ENCODE data around the gene TMA7.
A peak's percentile ranks its signal among the peaks of the same experiment; 100 is the strongest.

TMA7 gene

DNA sequence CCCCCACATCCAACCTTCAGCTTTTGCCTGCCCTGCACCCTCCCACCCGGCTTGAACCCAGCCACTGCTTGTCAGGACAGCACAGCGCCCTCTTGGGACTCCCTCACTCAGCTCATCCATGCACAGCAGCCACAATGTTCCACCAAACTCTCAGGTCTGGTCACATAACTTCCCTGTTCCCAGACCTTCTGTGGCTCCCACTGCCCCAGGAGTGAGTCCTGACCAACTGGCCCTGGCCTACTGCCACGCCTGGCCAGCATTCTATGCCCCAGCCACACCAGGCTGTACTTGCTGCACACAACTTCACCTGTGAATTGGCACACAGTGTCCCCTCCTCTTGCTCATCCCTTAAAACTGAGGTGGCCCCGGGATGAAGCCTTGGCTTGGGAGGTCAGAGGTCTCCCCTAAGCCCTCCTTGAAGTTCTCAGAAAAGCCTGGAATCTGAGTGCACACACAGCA lies 31.2 kb upstream of the TMA7 start:
- Histone ChIP-seq H3K9me3 (ENCODE audit: control insufficient read depth, insufficient read depth, low read depth, low read length) (no peaks in the 10 kb centered on the region), H3K36me3 (ENCODE audit: control insufficient read depth in 2 of 2, insufficient read depth in 1 of 2, low read length in 2 of 2) (peaks cover 0 to 78% of the 10 kb centered on the region in 2 experiments; a peak in 1 of 3 replicates), H3K27ac (ENCODE audit: extremely low read depth, low read depth, low read length) (no peak overlapping the region), H3K4me1 (ENCODE audit: control insufficient read depth, insufficient read depth, low read length) (no peaks in the 10 kb centered on the region), H3K4me3 (ENCODE audit: low read depth, low read length) (no peak overlapping the region)
- TF ChIP-seq MYNN (tag by site-specific recombination; IDR thresholded peaks at IDR 0.05; ENCODE audit: borderline replicate concordance) = no peak
- TF ChIP-seq, protein P1, sequence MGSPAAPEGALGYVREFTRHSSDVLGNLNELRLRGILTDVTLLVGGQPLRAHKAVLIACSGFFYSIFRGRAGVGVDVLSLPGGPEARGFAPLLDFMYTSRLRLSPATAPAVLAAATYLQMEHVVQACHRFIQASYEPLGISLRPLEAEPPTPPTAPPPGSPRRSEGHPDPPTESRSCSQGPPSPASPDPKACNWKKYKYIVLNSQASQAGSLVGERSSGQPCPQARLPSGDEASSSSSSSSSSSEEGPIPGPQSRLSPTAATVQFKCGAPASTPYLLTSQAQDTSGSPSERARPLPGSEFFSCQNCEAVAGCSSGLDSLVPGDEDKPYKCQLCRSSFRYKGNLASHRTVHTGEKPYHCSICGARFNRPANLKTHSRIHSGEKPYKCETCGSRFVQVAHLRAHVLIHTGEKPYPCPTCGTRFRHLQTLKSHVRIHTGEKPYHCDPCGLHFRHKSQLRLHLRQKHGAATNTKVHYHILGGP (tag by site-specific recombination; IDR thresholded peaks at IDR 0.05) = no peak
- TF ChIP-seq, protein P2, sequence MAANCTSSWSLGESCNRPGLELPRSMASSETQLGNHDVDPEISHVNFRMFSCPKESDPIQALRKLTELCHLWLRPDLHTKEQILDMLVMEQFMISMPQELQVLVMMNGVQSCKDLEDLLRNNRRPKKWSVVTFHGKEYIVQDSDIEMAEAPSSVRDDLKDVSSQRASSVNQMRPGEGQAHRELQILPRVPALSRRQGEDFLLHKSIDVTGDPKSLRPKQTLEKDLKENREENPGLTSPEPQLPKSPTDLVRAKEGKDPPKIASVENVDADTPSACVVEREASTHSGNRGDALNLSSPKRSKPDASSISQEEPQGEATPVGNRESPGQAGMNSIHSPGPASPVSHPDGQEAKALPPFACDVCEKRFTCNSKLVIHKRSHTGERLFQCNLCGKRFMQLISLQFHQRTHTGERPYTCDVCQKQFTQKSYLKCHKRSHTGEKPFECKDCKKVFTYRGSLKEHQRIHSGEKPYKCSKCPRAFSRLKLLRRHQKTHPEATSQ (tag by site-specific recombination; IDR thresholded peaks at IDR 0.05) = no peak
- no peak for TF ChIP-seq ZNF239 (tag by site-specific recombination; IDR thresholded peaks at IDR 0.05)
- TF ChIP-seq ZSCAN30 (tag by site-specific recombination; IDR thresholded peaks at IDR 0.05) = no peak
- no peak for TF ChIP-seq ZNF48 (tag by site-specific recombination; IDR thresholded peaks at IDR 0.05)
- TF ChIP-seq, protein P3, sequence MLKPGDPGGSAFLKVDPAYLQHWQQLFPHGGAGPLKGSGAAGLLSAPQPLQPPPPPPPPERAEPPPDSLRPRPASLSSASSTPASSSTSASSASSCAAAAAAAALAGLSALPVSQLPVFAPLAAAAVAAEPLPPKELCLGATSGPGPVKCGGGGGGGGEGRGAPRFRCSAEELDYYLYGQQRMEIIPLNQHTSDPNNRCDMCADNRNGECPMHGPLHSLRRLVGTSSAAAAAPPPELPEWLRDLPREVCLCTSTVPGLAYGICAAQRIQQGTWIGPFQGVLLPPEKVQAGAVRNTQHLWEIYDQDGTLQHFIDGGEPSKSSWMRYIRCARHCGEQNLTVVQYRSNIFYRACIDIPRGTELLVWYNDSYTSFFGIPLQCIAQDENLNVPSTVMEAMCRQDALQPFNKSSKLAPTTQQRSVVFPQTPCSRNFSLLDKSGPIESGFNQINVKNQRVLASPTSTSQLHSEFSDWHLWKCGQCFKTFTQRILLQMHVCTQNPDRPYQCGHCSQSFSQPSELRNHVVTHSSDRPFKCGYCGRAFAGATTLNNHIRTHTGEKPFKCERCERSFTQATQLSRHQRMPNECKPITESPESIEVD (tag by site-specific recombination; IDR thresholded peaks at IDR 0.05) = no peak
- no peak for TF ChIP-seq REPIN1 (tag by site-specific recombination; IDR thresholded peaks at IDR 0.05; ENCODE audit: low read depth)
- TF ChIP-seq ZNF654 (tag by site-specific recombination; IDR thresholded peaks at IDR 0.05; ENCODE audit: low read depth) = no peak
- no peak for TF ChIP-seq ZNF747 (tag by site-specific recombination; IDR thresholded peaks at IDR 0.05)
- ChIA-PET CTCF (interaction anchor here (0.7 to 5.1 kb wide), 4 partner anchors 10 to 99 kb away, joined by 3 to 28 read pairs (median 4); no protein-coding TSS in a partner anchor), POLR2A (no interaction called here)

DNA sequence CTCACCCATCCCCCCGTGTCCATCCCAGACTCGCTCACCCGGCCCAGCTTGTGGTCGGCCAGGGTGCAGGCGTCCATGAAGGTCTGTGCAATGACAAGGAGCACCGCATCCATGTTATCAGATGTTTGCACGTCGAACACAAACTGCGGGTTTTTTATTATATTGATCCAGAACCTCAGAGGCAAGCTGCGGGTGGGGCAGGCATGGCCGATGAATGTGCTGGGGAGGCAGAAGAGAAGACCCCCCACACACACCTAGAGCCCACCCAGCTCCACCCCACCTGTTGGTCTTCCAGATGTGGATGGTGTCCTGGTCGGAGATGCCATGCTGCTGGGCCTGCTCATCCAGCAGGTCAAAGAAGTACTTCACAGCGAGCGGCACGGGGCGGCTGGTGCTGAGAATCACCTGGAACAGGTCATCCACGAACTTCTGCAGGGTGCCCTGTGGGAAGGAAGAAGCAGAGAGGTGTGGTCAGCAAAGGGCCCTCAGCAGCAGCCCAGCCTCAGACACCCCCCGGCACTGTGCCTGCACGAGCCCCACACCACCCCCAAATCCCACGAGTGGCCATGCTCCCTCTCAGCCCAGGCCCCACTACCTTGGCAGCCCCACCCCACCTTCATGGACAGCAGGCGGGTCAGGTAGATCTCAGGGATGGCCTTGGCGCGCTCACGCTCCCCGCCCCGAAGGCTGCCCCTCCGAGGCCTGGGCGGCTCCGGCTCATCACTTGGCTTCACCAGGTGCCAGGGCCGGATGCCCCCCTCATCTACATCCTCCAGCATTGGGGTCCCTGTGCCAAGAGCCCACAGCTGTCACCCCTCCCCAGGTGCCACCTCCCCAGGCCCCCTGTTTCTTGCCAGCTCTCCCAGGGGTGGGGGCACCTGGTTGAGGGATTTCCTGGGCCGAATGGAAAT lies 30.5 kb upstream of the TMA7 start:
- Histone ChIP-seq H3K9me3 (ENCODE audit: control insufficient read depth, insufficient read depth, low read depth, low read length) (no peaks in the 10 kb centered on the region), H3K36me3 (ENCODE audit: control insufficient read depth in 2 of 2, insufficient read depth in 1 of 2, low read length in 2 of 2) (peaks cover 0 to 78% of the 10 kb centered on the region in 2 experiments; a peak in 1 of 3 replicates), H3K4me1 (ENCODE audit: control insufficient read depth, insufficient read depth, low read length) (no peaks in the 10 kb centered on the region), H3K4me3 (ENCODE audit: low read depth, low read length) (no peak overlapping the region), H3K27ac (ENCODE audit: extremely low read depth, low read depth, low read length) (no peak overlapping the region)
- POLR2A ChIA-PET = no interaction called here
- TF ChIP-seq ZFP41 (tag by site-specific recombination; IDR thresholded peaks at IDR 0.05; ENCODE audit: borderline replicate concordance) = no peak
- TF ChIP-seq KLF8 (tag by site-specific recombination; IDR thresholded peaks at IDR 0.05) = no peak
- TF ChIP-seq ZNF426 (tag by site-specific recombination; IDR thresholded peaks at IDR 0.05) = no peak
- TF ChIP-seq ZNF571 (tag by site-specific recombination; IDR thresholded peaks at IDR 0.05) = no peak
- TF ChIP-seq ZXDB (tag by site-specific recombination; IDR thresholded peaks at IDR 0.05) = no peak
- peak; percentile 57 for TF ChIP-seq SCRT2 (tag by site-specific recombination; IDR thresholded peaks at IDR 0.05)
- CTCF ChIA-PET = interaction anchor here (1.1 to 5.1 kb wide), 2 partner anchors 9 to 27 kb away, joined by 4 to 28 read pairs; no protein-coding TSS in a partner anchor
